HG03103 (cell line): ENCODE measurements around the gene AOAH.
"Not testable (repeated sequence)": the region's sequence is repeated elsewhere in the genome, so short reads cannot be mapped to it uniquely, and the experiment has no call there.

ENCODE experiments used
- ATAC-seq: cut with Tn5 transposase; IDR thresholded peaks from one replicate; pipeline ENCODE4 v1.9.1; 2021; ENCODE audit warnings: low read depth; ENCODE audit not compliant: unreplicated experiment

The AOAH gene

DNA sequence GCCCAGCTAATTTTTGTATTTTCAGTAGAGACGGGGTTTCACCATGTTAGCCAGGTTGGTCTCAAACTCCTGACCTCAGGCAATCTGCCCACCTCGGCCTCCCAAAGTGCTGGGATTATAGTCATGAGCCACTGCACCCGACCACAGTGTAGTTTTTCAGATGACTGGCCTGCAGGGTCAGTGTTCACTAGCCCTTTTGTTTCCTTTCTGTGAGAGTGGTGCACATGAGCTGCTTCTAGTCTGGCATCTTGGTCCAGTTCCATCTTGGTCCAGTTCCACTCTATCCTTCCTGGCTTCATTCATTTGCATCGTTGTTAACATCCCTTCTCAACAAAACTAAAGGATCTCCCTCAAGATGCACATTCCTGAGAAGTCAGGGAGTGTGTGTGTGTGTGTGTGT, 240.4 kb downstream of the AOAH start:
- not testable (repeated sequence) for ATAC-seq

DNA sequence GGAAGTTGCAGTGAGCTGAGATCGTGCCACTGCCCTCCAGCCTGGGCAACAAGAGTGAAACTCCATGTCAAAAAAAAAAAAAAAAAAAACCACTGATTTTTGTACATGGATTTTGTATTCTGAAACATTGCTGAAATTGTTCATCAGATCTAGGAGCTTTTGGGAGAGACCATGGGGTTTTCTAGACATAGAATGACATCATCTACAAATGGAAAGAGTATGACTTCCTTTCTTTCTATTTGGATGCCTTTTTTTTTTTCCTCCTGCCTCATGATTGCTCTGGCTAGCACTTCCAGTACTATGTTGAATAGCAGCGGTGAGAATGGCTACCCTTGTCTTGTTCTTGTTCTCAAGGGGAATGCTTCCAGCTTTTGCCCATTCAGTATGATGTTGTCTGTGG, 245.5 kb downstream of the AOAH start:
- no peak for ATAC-seq

DNA sequence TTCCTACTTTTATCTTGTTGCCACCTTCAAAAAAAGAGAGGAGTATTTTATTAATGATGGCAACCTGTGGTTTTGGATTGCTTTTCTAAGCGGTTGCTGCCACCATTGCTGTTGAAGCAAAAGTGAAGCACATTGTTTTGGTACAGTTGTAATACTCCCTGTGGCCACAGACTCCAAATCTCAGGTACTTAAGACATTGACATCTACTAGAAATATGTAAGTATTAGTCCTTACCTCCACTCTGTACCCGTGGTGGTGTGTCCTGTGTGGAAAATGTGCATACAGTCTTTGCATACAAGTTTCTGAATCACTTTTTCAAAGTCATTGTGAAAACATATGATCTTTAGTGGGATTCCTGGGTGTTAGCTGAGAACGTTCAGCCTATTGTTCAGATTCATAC, 248.9 kb downstream of the AOAH start:
- no peak for ATAC-seq

DNA sequence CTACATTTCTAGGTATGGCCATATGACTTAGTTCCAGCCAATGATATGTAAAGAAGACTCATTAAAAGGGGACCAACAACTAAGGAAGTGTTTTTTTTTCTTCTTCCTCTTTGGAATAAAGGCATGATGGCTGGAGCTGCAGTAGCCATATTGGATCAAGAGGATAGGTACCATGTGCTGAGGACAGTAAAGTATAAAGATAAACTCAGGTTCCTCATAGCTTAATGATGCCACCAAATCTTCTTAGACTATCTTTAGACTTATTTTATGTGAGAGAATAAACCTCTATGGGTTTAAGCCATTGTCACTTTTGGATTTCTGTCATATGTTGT, 249.3 kb downstream of the AOAH start:
- ATAC-seq, result no peak

DNA sequence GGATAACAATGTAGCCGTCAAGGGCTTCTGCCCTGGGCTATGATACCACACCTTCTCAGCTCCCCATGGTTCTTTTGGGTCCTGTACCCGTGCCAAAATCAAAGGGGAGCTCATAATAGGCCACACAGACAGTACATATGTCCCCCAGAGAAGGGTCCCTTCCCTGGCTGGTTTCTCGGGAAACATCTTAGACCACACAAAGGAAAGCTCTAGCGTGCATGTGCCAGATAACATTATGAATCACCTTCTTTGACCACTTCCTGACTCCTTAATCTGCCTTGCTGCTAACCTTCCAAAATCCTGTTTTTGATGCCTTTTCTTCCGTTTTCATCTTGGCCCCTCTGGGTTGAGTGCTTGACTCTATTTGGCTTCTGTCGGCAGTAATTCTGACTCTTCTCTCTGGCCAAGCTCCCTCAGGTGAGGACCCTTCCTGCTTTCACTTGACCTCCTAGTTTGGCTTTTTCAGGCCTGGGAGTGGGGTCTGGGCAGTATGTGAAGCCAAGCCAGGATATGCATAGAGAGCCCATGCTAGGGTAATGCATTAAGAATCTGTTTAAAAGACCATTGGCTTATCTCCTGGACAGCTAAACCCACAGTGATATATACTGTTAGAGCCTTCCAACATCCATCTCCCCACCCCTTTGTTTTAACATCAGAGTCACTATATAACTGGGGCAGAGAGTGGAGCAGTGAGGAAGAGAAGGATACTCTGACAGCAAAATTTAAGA, 249.8 kb downstream of the AOAH start:
- ATAC-seq, result no peak

DNA sequence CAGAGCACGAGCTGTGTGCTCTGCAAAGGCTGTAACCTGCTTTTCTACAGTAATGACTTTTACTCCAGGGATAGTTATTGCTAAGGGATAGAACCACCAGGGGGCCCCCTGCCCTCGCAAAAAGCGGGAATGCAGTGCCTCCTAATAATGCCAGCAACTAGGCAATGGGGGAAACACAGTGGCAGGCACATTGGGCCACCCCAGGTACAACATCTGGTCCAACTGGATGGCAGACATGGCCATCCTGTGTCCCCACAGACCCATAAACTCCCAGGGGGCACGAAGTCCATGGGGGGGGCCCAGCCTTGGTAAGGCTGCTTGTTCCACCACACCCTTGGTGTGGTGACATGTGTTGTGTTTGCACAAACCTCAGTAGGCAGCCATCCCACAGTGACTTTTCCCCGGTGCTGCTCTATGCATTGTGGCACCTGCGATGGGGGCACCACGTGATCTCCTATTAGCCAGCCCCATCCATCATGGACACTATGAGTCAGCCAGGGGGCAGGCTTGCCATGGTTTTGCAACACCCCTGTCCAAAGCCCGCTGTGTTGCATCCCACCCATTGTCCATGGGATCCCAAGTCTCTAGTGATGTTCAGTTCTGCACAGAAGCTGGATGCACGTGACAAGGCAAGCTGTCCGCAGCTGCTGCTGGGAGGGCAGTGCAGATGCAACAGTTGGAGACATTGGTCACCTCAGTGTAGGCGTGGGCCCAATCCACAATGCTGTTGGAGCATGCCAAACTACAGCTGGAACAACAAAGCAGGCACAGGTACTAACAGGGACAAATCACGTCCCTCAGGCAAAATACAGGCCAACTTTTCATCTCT, 250.6 kb downstream of the AOAH start:
- ATAC-seq, result no peak

DNA sequence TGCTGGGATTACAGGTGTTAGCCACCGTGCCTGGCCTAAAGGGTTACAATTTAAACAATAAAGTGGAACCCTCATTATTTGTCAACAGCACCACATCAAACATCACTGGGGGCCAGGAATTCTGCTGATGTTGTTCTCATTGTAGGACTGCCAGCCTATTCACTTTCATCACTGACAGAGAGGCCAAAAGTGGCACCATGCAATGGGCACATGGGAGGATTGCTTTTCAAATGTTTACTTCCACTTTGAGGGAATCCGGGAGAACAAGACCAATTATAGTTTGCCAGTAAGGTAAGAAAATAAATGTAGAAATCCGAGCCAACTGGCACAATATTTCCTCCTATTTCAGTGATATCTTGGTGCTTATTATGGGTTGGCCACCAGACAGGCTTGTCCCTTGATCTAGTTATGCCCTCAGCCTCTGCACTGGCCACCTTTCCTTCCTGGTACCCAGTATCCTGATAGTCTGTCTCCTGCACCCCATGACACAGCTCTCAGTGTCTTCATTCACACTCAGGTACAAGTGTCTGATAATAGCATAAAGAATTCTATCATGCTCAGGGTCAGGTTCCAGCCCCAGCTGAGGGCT, 252.1 kb downstream of the AOAH start:
- no peak for ATAC-seq

DNA sequence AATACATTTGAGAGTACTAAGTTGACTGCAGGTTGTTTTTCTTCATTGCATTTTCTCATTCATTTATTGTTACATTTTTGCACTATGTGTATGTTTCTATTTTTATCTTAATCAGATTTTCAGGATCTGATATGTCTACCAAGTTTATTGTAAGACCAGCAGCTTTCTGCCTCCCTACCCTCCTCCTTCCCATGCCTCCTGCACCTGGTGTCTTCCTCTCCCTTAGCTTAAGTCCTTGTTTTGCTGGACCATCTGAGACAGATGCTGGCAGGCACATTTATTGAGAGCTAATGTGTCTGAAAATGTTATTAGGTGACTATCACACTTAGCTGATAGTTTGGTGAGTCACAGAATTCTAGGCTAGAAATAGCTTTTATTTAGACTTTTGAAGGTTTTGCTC, 255.1 kb downstream of the AOAH start:
- no peak for ATAC-seq

DNA sequence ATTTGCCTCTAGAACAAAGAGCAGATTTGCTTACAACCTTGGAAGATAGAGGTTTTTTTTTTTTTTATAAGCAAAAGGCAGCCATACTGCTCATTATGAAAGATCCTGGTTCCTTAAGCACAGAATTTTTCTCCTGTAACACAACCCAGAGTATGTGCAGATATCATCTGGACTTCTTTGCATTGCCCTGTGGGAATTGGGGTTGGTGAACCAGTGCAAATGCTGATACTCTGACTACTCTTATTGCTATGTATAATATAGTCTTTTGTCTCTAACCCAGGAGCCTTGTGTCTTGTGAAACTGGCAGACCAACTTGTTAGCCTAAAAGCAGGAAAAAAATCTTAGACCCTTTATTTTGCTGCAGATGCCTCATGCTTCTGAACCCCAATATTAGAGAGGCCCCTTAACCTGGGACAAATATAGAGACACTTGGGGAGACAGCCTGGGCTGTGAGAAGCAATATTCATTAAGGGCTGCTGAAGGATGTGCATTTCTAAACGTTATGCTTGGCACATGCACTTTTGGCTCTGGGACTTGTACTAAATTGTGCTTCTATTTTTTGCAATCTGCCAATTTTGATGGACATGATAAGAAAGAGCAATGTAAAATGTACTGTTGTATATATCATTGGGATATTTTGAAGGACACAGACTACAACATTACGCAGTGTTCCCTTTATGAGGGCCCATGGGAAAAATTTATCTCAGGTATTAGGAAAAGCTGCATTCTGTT, 255.8 kb downstream of the AOAH start:
- ATAC-seq, result no peak

DNA sequence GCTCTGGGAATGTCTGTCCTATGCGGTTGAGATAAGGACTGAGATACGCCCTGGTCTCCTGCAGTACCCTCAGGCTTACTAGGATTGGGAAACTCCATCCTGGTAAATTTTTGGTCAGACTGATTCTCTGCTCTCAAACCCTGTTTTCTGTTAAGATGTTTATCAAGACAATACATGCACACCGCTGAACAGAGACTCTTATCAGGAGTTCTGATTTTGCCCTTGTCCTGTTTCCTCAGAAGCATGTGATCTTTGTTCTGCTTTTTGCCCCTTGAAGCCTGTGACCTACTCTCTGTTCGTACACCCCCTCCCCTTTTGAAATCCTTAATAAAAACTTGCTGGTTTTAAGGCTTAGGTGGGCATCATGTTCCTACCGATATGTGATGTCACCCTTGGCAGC, 258.3 kb downstream of the AOAH start:
- not testable (repeated sequence) for ATAC-seq

DNA sequence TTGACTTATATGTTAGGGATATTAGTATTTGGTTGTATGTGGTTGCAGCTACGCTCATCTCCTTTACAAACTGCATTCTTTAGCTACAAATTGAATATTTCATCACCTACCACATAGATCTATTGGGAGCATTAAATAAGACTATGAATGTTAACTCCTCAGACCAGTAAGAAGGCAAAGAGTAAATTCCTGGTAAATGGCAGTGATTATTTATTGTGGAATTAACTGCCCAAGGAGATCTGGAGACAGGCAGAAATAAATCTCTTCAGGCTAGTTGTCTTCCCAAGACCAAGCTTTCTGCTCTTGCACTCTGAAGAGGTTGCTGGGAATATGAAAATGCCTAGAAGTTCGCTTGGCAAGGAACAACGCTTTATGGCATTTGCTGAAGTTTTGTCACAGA, 260.0 kb downstream of the AOAH start:
- ATAC-seq, result no peak
